GM23338 (cell line): Measurements from ENCODE around the gene IGSF6. TPM values are rescaled to one million over a fixed set of nuclear protein-coding genes. Genes with fewer than 3 reads are reported as not detected.

Experiments
- ATAC-seq: fragments of 200-7000 bp; cut with Tn5 transposase; 3 replicates; pipeline ENCODE4 v1.9.1; 2020
- DNase-seq: peaks from one replicate; pipeline ENCODE4 v3.0.0-alpha.2; 2015; ENCODE audit warnings: low spot score
- H2AFZ ChIP-seq: fragments of 200-600 bp; sonication (generic); 2 replicates; pipeline ENCODE4 v1.8.0; 2016; ENCODE audit warnings: antibody characterized with exemption, mild to moderate bottlenecking, moderate library complexity
- H3F3A ChIP-seq: fragments of 200-600 bp; sonication (generic); replicated peaks from 2 replicates; pipeline ENCODE4 v1.8.0; 2017; ENCODE audit warnings: antibody characterized with exemption, mixed run types, low read depth
- H3K27ac ChIP-seq: fragments of 200-600 bp; sonication (generic); 2 replicates; pipeline ENCODE4 v1.6.1; 2016; ENCODE audit warnings: low read depth
- H3K27me3 ChIP-seq: fragments of 200-600 bp; sonication (generic); 2 replicates; pipeline ENCODE4 v1.8.0; 2016; ENCODE audit warnings: mild to moderate bottlenecking, mixed run types, moderate library complexity; ENCODE audit not compliant: insufficient read depth
- H3K36me3 ChIP-seq: fragments of 200-600 bp; sonication (generic); 2 replicates; pipeline ENCODE4 v1.8.0; 2016; ENCODE audit warnings: mild to moderate bottlenecking; ENCODE audit not compliant: insufficient read depth
- H3K4me1 ChIP-seq: fragments of 200-600 bp; sonication (generic); 2 replicates; pipeline ENCODE4 v1.8.0; 2016; ENCODE audit warnings: mild to moderate bottlenecking, moderate library complexity; ENCODE audit not compliant: insufficient read depth
- H3K4me2 ChIP-seq: fragments of 200-600 bp; sonication (generic); 2 replicates; pipeline ENCODE4 v1.7.1; 2017; ENCODE audit warnings: mixed run types
- H3K4me3 ChIP-seq: fragments of 200-600 bp; sonication (generic); 2 replicates; pipeline ENCODE4 v1.6.1; 2016; ENCODE audit warnings: mixed run types
- H3K79me2 ChIP-seq: fragments of 200-600 bp; sonication (generic); replicated peaks from 2 replicates; pipeline ENCODE4 v1.8.0; 2017; ENCODE audit warnings: mild to moderate bottlenecking; ENCODE audit not compliant: insufficient read depth
- H3K9me2 ChIP-seq: fragments of 200-600 bp; sonication (generic); 2 replicates; pipeline ENCODE4 v1.8.0; 2017; ENCODE audit not compliant: insufficient read depth
- H4K20me1 ChIP-seq: fragments of 200-600 bp; sonication (generic); replicated peaks from 2 replicates; pipeline ENCODE4 v1.8.0; 2017; ENCODE audit warnings: mild to moderate bottlenecking; ENCODE audit not compliant: insufficient read depth
- H3K27ac Mint-ChIP-seq: 2 replicates; pipeline ENCODE4 v1.8.0; 2020; ENCODE audit warnings: inconsistent platforms, mild to moderate bottlenecking, moderate library complexity, mixed read lengths
- H3K27me3 Mint-ChIP-seq: 3 replicates; pipeline ENCODE4 v1.8.0; 2022; ENCODE audit warnings: low read depth, mild to moderate bottlenecking, moderate library complexity, mixed read lengths, inconsistent platforms; ENCODE audit not compliant: insufficient read depth, poor library complexity
- H3K36me3 Mint-ChIP-seq: 3 replicates; pipeline ENCODE4 v1.8.0; 2021; ENCODE audit warnings: low read depth, mild to moderate bottlenecking, inconsistent platforms, moderate library complexity, mixed read lengths
- H3K4me1 Mint-ChIP-seq: 3 replicates; pipeline ENCODE4 v1.8.0; 2020; ENCODE audit warnings: mild to moderate bottlenecking, inconsistent platforms, mixed read lengths
- H3K4me3 Mint-ChIP-seq: 3 replicates; pipeline ENCODE4 v1.8.0; 2021; ENCODE audit warnings: moderate library complexity, mild to moderate bottlenecking, inconsistent platforms, mixed read lengths
- H3K9me3 Mint-ChIP-seq: 3 replicates; pipeline ENCODE4 v1.8.0; 2020; ENCODE audit warnings: moderate library complexity, mild to moderate bottlenecking, inconsistent platforms, mixed read lengths
- JUNB ChIP-seq: IDR thresholded peaks from one replicate; pipeline ENCODE4 v1.6.1; 2016; ENCODE audit warnings: antibody characterized with exemption; ENCODE audit not compliant: unreplicated experiment
- NANOG ChIP-seq: IDR thresholded peaks from 2 replicates; pipeline ENCODE4 v1.6.1; 2016; ENCODE audit warnings: antibody characterized with exemption, borderline replicate concordance
- STAT1 ChIP-seq: IDR thresholded peaks from one replicate; pipeline ENCODE4 v1.6.1; 2016; ENCODE audit warnings: antibody characterized with exemption; ENCODE audit not compliant: unreplicated experiment
- ZNF114 ChIP-seq: fragments of 250-450 bp; sonication (Bioruptor Pico); IDR thresholded peaks from 2 replicates; pipeline ENCODE4 v1.5.0; 2020; ENCODE audit warnings: mild to moderate bottlenecking, moderate library complexity
- ZNF331 ChIP-seq: fragments of 250-450 bp; sonication (Bioruptor Pico); IDR thresholded peaks from 2 replicates; pipeline ENCODE4 v1.5.0; 2020; ENCODE audit warnings: low read depth, mild to moderate bottlenecking, moderate library complexity
- ZNF462 ChIP-seq: fragments of 250-450 bp; sonication (Bioruptor Pico); IDR thresholded peaks from 2 replicates; pipeline ENCODE4 v1.5.0; 2020; ENCODE audit warnings: mild to moderate bottlenecking, moderate library complexity
- polyA plus RNA-seq: library from polyadenylated mRNA; unstranded; fragments of >200 nt; fragmentation: Nextera tagmentation; extraction: Ambion mirVana; gene quantifications from 2 replicates; pipeline ENCODE4 v1.2.1, GENCODE V29; 2016
- total RNA-seq: library from RNA; depleted of rRNA; stranded (reverse); fragments of >200 nt; shearing (Covaris generic); gene quantifications from 2 replicates; pipeline ENCODE4 v1.2.3, GENCODE V29; 2014

IGSF6 gene
- total and polyA plus RNA-seq, 2 experiments from 2014 or later, result 0.19 TPM; not detected in 1

GRCh38 chr16:21654881-21655280 is 2.5 kb upstream of the IGSF6 start (continued):
- TF ChIP-seq ZNF462 (CRISPR knock-in tag), result no peak
- TF ChIP-seq JUNB, result no peak
- TF ChIP-seq STAT1, result no peak
- no peak for TF ChIP-seq ZNF331
- TF ChIP-seq ZNF114 (CRISPR knock-in tag), result no peak

GRCh38 chr16:21654466-21654865 is 2.1 kb upstream of the IGSF6 start:
- Mint-ChIP-seq H3K4me3 (no peak overlapping the region), H3K27me3 (peaks cover 4% of the 10 kb centered on the region), H3K4me1 (no peaks in the 10 kb centered on the region; the same call in 1 of the 3 replicates), H3K36me3 (0 out of 3 replicates have a peak, but pooled peaks cover 10% of the 10 kb centered on the region), H3K27ac (no peak overlapping the region), H3K9me3 (no peaks in the 10 kb centered on the region)
- no peak overlapping the region for H2AFZ ChIP-seq
- H3K4me2 ChIP-seq, result no peak overlapping the region
- ATAC-seq, result no peak
- no peaks in the 10 kb centered on the region for H3K9me2 ChIP-seq
- no peak overlapping the region for H3K27ac ChIP-seq
- no peaks in the 10 kb centered on the region; the same call in 1 of the 2 replicates for H4K20me1 ChIP-seq
- H3K4me3 ChIP-seq, result no peak overlapping the region
- peaks cover 15% of the 10 kb centered on the region for H3K79me2 ChIP-seq
- no peak for DNase-seq
- H3F3A ChIP-seq, result no peaks in the 10 kb centered on the region
- no peaks in the 10 kb centered on the region for H3K4me1 ChIP-seq
- TF ChIP-seq STAT1 (no peak), NANOG (no peak), ZNF331 (no peak)
- H3K27me3 ChIP-seq, result no peaks in the 10 kb centered on the region
- no peaks in the 10 kb centered on the region for H3K36me3 ChIP-seq
